Upper lobe of left lung (tissue), 4 donors: ENCODE measurements around the gene SPDL1.

ENCODE experiments used
- EP300 ChIP-seq, 4 donors: sonication (generic); formaldehyde crosslinking; IDR thresholded peaks; one replicate each; pipeline ENCODE4 v1.5.1; 2017; ENCODE audit warnings: antibody characterized with exemption in 4 of 4, control low read depth in 2 of 4
- POLR2A ChIP-seq, 4 donors: fragments of 450-650 bp; IDR thresholded peaks; one replicate each; pipeline ENCODE4 v1.5.1; 2016 to 2017; ENCODE audit warnings: antibody characterized with exemption in 4 of 4, mild to moderate bottlenecking in 2 of 4
- POLR2AphosphoS5 ChIP-seq, 2 donors: sonication (generic); formaldehyde crosslinking; IDR thresholded peaks; one replicate each; pipeline ENCODE4 v1.5.1; 2017; ENCODE audit warnings: antibody characterized with exemption in 2 of 2
- TF ChIP-seq, protein P1 (sequence below), 6 experiments: fragments of 450-650 bp in 4 of 6; fragments of 200-600 bp in 2 of 6; sonication (generic) in 2 of 6; IDR thresholded peaks; one replicate each; pipeline ENCODE4 v1.5.1; 2016 to 2019; ENCODE audit warnings: antibody characterized with exemption in 6 of 6

- TF ChIP-seq, protein P1, sequence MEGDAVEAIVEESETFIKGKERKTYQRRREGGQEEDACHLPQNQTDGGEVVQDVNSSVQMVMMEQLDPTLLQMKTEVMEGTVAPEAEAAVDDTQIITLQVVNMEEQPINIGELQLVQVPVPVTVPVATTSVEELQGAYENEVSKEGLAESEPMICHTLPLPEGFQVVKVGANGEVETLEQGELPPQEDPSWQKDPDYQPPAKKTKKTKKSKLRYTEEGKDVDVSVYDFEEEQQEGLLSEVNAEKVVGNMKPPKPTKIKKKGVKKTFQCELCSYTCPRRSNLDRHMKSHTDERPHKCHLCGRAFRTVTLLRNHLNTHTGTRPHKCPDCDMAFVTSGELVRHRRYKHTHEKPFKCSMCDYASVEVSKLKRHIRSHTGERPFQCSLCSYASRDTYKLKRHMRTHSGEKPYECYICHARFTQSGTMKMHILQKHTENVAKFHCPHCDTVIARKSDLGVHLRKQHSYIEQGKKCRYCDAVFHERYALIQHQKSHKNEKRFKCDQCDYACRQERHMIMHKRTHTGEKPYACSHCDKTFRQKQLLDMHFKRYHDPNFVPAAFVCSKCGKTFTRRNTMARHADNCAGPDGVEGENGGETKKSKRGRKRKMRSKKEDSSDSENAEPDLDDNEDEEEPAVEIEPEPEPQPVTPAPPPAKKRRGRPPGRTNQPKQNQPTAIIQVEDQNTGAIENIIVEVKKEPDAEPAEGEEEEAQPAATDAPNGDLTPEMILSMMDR (IDR thresholded peaks at IDR 0.05) = no peak
- no peak for TF ChIP-seq POLR2AphosphoS5 (IDR thresholded peaks at IDR 0.05)
- TF ChIP-seq POLR2A (IDR thresholded peaks at IDR 0.05) = no peak
- no peak for TF ChIP-seq EP300 (IDR thresholded peaks at IDR 0.05)
These were observed 32.0 kb downstream of the SPDL1 start for GRCh38 chr5:169615561-169615960.
